Activated naive CD4-positive, alpha-beta T cell (primary cell): ENCODE results near the gene PHKG1.
"Not testable (repeated sequence)": the region's sequence is repeated elsewhere in the genome, so short reads cannot be mapped to it uniquely, and the experiment has no call there.

Experiments
- DNase-seq, 4 experiments: peaks; one replicate each; lab custom pipeline; 2025; lab: John Stamatoyannopoulos, UW

Gene PHKG1

DNA sequence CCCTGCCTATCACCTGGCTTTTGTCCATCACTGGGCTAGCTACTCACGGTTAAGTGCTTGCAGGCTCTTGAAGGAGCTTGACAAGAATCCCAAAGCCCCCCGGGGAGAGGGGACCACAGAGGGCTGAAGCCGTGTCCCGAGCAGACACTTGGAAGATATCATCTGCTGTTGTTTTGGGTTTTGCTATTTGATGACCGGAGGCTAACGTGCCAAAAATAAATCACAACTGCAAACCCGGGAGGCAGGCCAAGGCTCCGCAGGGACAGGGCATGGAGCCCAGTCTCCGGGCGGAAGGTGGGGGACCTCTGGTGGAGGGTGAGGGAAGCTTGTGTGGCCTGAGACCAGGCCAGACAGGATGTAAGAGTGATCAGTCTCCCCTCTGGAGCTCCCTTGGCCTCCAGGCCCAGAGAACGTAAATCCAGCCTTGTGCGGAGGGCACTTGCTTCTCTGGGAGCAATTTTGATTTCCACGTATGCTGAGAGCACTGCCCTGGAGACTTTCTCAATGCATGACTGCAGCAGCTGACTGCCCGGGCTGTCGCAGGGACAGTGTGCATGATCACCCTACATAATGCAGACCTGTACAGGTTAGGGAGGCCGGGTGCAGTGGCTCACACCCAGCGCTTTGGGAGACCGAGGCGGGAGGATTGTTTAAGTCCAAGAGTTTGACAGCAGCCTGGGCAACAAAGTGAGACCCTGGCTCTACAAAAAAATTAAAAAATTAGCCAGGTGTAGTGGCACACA is at the start of gene PHKG1:
TSS of gene PHKG1 (minus strand) at position 164 of the 743 bp plus-strand sequence. CDS start 4,011 bp downstream, outside the sequence.
- no peak for DNase-seq

DNA sequence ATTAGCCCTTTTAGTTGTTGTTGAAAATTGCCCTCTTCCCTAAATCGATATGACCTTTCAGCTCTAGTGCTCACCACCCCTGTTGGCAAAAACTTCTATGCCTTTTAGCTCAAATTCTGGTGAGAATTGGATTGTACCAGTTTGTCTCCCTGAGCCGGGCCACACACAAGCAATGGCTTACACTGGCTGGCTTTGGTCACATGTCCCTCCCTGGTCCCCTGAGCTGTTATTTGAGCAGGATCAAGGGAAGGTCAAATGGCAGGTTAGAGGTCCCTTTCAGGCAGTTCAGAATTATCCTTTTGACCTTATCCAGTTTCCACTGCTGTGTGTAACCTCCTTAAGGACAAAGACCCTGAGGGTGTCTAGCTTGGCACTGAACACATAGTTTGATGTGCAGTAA is 38.3 kb upstream of the PHKG1 start:
- DNase-seq: not testable (repeated sequence)

DNA sequence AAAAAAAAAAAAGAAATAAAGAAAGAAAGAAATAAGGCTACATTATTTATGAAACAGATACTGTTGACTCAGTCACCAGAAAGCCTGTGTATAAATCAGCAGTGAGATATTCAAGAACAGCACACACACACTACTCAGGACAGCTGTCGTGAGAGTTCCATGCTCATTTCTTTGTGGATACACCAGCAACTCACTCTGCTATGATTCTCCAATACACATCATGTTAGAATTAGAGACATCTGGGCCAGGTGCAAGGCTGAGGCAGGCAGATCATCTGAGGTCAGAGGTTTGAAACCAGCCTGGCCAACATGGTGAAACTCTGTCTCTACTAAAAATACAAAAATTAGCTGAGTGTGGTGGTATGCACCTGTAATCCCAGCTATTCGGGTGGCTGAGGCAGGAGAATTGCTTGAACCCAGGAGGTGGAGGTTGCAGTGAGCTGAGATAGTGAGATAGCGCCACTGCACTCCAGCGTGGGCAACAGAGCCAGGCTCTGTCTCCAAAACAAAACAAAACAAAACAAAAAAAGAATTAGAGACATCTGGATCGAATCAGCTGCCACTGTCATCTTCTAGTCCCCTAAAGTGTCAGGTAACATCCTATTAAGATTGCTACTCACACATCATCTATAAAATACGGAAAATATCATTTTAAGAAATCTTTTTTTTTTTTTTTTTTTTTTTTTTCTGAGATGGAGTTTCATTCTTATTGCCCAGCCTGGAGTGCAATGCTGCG is 34.7 kb upstream of the PHKG1 start:
- DNase-seq: no peak

DNA sequence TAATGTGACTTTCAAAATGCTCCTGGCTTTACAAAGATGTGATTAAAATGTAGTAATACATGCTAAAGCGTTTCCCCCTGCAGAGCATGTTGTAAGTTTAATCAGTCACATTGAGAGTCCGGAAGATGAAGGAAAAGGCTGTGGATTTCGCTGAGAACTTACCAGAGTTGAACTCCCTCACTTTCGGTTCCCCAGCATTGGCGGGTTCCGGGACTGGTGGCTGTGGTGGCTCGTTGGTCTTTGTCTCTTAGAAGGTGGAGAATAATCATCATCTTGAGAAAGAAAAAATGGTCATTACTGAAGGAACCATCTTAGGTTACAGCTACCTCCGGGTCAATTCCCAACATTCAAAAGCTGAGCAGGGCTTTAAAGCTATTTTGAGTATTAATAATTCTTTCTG is 33.1 kb upstream of the PHKG1 start:
- no peak for DNase-seq

DNA sequence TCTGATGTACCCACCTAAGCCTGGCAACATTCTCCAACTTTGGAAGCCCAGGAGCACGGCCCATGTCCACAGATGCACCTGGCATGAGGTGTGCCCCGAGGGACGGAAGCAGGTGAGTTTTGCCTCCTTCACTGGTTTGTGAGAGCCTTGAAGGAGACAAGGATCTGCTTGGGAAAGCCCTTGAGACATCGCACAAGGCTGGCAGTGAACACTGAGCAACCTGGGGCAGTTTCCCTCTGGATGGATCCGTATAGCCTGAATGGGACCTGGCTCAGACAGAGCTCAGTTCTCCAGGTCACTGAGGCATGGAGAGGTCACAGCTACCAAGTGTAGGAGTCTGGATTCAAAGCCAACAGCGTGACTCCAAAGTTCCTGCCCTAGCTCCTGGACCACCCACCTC is 32.2 kb upstream of the PHKG1 start:
- no peak for DNase-seq

DNA sequence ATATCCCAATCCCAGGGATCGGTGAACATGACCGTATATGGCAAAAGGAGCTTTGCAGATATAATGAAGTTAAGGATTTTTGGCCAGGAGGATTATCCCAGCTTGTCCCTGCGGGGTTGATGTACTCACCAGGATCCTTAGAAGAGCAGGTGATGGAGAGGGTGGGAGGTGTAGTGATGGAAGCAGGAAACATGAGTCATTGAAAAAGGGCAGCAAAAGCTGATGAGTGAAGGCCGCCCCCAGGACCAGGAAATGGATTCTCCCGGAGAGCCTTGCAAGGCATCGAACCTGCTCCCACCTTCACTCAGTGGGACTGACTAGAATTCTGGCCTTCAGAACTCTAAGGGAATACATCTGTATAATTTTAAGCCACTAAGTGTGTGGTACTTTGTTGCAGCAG is 28.7 kb upstream of the PHKG1 start:
- no peak for DNase-seq

DNA sequence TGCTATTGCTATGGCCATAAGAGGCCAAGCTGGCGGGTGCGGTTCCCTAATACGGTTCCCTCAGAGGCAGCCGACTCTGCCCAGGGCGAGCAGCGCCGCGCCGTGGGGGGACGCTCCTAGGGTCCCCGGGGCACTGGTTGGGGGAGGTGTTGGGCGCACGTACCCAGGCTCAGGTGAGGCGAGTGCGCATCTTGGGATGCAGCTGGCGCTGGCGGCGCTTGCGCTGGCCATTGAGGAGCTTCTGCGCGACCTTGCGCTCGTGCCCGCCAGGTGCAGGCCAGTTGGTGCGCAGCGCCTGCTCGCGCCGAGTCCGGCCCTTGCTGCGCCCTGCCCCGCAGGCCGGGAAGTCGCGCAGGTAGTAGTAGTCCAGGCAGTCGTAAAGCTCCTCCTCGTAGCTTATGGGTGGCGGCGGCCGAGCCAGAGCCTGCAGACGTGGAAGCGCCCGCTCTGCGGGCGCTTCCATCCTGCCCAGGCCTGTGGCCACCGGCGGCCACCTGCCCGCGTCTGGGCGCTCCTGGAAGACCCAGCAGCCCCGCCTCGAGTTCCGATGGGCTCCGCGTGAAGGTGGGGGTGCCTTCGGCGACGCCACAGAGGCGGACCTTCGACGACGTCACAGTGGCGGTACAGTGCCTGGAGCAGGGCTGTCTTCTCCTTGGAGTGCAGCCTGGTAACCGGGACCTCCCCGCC is 23.2 kb upstream of the PHKG1 start, which contains the start of gene NUPR2:
TSS of gene NUPR2 (minus strand) at position 566 of the 687 bp plus-strand sequence. CDS start at position 463, 103 bp downstream.
- DNase-seq: no peak

DNA sequence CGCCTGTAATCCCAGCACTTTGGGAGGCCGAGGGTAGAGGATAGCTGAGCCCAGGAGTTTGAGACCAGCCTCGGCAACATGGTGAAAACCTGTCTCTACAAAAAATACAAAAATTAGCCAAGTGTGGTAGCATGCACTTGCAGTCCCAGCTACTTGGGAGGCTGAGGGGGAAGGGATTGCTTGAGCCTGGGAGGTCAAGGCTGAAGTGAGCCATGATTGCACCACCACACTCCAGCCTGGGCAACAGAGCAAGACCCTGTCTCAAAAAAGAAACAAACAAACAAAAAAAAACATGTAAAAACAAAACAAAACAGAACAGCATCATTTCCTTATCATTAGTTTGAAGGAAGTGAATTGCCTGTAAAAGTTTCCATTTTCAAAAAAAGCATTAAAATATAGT is 19.5 kb upstream of the PHKG1 start:
- DNase-seq: not testable (repeated sequence)

DNA sequence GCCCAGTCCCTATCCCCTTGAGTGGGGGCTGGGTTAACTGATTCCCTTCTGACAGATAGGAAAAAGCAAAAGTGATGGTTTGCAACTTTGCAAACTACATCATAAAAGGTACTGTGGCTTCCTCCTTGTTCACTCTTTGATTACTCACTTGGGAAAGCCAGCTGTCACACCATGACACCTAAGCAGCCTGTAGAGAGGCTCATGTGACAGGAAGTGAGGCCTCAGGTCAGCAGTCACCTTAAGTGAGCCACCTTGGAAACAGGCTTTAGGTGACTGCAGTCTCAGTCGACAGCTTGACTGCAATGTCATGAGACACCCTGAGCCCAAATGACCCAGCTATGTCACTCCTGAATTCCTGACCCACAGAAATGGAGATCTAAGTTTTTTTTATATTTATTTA is 17.9 kb upstream of the PHKG1 start:
- no peak for DNase-seq

DNA sequence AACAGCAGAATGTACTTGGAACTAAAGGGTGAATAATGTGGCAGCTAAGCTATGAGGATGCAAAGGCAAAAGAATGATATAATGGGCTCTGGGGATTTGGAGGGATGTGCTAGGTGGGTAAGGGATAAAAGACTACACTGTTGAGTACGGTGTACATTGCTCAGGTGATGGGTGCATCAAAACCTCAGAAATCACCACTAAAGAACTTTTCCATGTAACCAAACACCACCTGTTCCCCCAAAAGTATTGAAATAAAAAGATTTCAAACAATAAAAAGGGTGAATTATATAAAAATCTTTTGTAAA is 15.2 kb upstream of the PHKG1 start:
- DNase-seq: no peak

DNA sequence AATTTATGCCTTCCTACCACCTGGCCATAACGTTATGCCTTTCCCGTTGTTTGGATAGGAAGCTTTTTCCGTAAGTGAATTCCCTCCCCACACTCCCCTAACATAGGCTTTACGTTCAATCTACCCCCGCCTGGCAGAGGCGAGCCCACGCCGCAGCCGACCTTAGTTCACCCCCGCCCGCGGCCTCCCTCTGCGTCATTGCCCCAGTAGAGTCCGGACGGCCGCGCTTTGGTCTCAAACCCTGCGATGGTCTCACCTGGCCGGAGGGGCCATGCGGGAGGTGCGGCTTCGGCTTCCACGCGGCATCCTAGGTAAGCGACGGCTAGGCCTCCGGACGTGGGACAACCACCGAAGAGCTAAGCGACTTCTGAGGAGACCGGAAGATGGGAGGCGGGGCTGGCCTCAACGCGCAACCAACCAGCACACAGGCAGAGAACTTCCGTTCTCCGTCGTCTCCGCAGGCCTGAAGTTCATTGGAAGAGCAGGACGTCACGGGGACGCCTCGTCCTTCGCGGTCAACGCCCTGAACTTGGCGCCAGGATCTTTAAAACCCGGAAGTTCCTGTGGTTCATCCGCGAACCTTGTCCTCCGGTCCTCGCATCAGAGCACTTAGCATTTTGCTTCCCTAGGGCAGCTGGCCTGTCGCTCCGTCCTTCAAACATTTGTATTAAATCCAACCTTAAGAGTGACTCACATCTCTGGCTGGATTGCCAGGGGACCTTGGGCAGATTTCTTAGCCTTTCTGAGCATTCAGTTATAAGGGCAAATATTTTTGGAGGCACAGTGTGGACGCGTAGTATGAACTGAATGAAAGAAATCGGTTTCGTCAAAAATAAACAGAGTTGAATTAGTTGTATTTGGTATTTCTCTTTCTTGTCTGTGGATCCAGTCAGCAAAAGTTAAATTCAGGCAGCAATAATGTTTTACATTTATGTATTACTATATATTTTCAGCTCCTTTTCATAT is 13.6 kb upstream of the PHKG1 start, which contains the start of gene CHCHD2:
TSS of gene CHCHD2 (minus strand) at position 369 of the 966 bp plus-strand sequence. CDS start at position 306, 63 bp downstream.
- DNase-seq: peak; percentile 63 to 86 (median 80)

DNA sequence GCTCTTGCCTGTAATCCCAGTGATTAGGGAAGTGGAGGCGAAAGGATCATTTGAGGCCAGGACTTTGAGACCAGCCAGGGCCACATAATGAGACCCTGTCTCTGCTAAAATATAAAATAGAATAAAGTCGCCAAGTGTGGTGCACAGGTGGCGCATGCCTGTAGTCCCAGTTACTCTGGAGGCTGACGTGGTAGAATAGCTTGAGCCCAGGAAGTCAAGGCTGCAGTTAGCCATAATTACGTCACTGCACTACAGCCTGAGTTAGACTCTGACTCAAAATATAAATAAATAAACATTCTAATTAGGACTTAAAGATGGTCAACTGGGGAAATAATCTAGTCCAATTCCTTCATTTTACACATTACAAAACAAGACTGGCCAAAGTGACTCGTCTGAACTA is 12.8 kb upstream of the PHKG1 start:
- DNase-seq: no peak

DNA sequence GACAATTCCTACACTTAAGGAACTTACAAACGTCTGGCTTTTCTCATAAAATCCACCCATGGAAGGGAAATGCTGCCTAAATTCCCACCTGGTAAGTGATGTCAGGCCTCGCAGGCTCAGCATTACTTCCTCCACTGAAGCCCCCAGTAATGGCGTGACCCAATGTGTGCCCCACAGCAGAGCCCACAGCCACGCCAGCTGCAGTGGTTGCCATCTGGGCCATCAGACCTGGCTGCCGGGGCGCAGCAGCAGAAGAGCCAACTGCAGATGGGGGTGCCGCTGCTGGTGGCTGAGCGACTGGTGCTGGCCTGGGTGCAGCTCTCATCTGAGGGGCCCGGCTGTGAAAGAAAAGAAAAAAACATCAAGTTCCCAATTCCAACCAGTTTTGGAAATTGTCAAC is 11.4 kb upstream of the PHKG1 start:
- DNase-seq: not testable (repeated sequence)

DNA sequence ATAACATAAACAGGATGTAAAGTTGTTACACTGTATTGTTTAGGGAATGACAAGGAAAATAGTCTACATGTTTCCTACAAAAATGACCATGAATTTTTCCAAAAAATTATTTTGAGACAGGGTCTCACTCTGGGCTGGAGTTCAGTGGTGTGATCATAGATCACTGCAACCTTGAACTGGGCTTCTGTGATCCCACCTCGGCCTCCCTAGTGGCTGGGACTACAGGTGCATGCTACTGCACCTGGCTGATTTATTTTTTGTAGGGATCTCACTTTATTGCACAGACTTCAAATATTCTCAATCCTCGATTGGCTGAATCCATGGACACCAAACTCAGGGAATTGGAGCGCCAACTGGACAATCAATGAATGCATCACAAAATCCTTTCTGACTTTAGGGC is 6.9 kb upstream of the PHKG1 start:
- no peak for DNase-seq

DNA sequence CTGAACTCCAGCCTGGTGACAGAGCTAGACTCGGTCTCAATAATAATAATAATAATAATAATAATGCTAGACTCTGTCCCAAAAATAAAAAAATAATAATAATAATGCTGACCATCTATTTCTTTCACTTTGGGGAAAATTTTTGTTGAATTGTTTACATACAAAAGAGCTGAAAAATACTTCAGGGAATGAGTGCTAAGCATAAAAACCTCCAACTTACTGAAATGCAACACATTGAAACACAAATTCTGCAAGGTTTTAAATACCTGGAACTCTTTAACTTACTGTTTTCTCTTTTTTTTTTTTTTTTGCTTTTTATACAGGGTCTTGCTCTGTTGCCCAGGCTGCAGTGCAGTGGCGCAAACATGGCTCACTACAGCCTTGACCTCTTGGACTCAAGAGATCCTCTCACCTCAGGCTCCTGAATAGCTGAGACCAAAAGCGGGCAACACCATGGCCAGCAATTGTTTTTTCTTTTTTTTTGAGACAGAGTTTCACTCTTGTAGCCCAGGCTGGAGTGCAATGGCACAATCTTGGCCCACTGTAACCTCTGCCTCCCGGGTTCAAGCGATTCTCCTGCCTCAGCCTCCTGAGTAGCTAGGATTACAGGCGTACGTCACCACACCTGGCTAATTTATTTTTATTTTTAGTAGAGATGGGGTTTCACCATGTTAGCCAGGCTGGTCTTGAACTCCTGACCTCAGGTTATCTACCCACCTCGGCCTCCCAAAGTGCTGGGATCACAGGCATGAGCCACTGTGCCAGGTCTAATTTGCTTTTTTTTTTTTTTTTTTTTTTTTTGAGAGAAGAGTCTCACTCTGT is 5.6 kb upstream of the PHKG1 start:
- DNase-seq: not testable (repeated sequence)

DNA sequence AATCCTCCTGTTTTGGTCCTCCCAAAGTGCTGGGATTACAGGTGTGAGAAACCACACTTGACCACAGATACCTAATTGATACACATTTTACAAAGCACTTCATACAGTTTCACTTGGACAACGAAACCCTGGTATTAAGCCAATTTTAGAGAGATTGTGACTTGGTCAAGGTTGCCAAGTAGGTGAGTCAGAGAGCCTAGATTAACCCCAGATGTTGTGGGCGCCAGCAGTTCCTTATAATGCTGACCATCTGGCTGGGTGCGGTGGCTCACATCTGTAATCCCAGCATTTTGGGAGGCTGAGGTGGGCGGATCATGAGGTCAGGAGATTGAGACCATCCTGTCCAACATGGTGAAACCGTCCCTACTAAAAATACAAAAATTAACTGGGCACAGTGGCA is 4.9 kb upstream of the PHKG1 start:
- DNase-seq: no peak

DNA sequence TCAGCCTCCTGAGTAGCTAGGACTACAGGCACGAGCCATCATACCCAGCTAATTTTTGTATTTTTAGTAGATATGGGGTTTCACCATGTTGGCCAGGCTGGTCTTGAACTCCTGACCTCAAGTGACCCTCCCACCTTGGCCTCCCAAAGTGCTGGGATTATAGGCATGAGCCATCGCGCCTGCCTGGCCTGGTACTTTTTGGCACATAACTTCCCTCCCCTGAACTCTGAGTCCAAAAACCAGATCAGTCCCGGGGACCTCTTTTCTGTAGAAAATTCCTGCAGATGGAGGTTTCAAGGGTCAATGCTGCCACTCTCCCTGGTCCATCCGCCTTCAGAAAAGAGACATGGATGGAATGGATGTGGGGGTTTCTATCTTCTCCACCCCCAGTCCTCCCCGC is 364 bp downstream of the PHKG1 start:
- not testable (repeated sequence) for DNase-seq

DNA sequence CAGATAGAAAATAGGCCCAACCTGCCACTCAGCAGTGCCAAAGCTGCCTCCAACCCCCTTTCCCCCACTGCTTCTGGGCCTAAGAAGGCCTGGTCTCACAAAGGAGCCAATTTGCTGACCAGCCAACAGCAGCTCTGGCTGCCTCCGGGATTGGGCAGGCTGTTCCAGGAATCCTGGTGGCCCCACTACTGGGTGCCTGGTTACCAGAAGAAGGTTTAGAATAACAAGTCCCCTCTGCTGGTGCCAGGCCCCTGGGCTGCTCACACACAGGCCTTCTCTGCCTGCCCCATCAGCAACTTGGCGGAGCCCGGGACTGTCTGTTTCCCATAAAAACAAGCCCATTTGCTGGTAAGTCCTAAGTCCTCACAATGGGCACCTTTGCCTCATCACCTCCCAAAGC is 1.2 kb downstream of the PHKG1 start:
- no peak for DNase-seq

DNA sequence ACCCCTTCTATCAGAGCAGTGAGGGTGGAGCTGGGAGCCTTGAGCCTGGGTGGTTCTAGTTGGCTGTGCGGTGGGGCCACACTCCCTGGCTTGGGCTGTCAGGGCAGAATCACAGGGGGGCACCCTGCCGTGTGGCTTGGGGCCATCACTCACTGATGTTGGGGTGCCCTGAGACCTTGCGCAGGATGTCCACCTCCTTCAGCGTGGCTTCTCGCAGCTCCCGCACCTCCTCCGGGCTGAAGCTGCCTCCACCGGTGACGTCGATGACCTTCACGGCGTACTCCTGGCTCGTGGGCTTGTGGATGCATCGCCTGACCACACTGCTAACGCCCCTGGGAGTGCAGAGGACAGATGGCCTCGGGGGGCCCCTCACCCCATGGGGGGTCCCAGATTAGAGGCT is 5.3 kb downstream of the PHKG1 start:
- DNase-seq: no peak

DNA sequence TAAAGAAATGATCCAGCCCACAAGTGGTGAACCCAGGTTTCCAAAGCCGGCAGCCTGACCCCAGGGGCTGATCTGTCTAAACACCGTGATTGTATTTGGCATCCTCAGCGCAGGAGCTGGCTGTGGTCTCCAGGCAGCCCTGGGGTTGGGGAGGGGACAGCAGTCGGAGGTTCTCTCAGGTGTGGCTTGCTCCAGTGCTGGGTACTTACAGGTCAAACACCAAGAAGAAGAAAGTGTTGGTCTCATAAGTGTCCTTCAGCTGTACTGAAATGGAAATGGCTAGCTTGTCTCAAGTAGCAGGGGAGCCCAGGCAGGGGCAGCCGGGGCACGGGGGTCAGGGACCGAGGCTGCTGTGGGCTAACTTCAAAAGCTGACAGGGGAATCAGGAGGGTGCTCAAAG is 6.0 kb downstream of the PHKG1 start:
- no peak for DNase-seq
